Adrenal gland (tissue), 5 donors: ENCODE data around the gene GP5.

ENCODE experiments used
- CTCF ChIP-seq, 6 experiments: fragments of 450-650 bp in 4 of 6; fragments of 200-600 bp in 2 of 6; sonication (generic) in 1 of 6; IDR thresholded peaks; 1 replicate in 5 of 6; 2 replicates in 1 of 6; pipeline versions ENCODE4 v1.5.1 to v1.8.0; 2016 to 2021; ENCODE audit warnings: antibody characterized with exemption in 6 of 6, mild to moderate bottlenecking in 2 of 6, moderate library complexity in 1 of 6
- POLR2A ChIP-seq, 2 donors: fragments of 450-650 bp; IDR thresholded peaks; one replicate each; pipeline ENCODE4 v1.6.1; 2017; ENCODE audit warnings: antibody characterized with exemption in 2 of 2, mild to moderate bottlenecking in 2 of 2, moderate library complexity in 1 of 2
- donor health status: DM: no; HTN: no; CAD: no.

- TF ChIP-seq CTCF (IDR thresholded peaks at IDR 0.05), result no peak
- TF ChIP-seq POLR2A (IDR thresholded peaks at IDR 0.05), result no peak
Observed at GRCh38 chr3:194350726-194351071, 48.4 kb downstream of the GP5 start.
